MM.1S (cell line): Measurements from ENCODE around the gene VSIG10L2.

Experiments
- DNase-seq: peaks from one replicate; pipeline ENCODE4 v3.0.0-alpha.2; 2015
- H2AFZ ChIP-seq: fragments of 300-600 bp; sonication (generic); 2 replicates; pipeline ENCODE4 v1.6.0; 2016; ENCODE audit warnings: antibody characterized with exemption, low read length
- H3F3A ChIP-seq: fragments of 300-600 bp; sonication (generic); 2 replicates; pipeline ENCODE4 v1.6.1; 2016; ENCODE audit warnings: mild to moderate bottlenecking, antibody characterized with exemption, low read length, moderate library complexity, mixed read lengths; ENCODE audit not compliant: insufficient read depth
- H3K27ac ChIP-seq: fragments of 300-600 bp; sonication (generic); 2 replicates; pipeline ENCODE4 v1.5.1; 2016; ENCODE audit warnings: mild to moderate bottlenecking, low read length
- H3K27me3 ChIP-seq: fragments of 300-600 bp; sonication (generic); replicated peaks from 2 replicates; pipeline ENCODE4 v1.6.0; 2016; ENCODE audit warnings: low read length; ENCODE audit not compliant: insufficient read depth
- H3K36me3 ChIP-seq: fragments of 300-600 bp; sonication (generic); replicated peaks from 2 replicates; pipeline ENCODE4 v1.6.1; 2016; ENCODE audit warnings: mild to moderate bottlenecking, low read length, mixed read lengths; ENCODE audit not compliant: insufficient read depth
- H3K4me1 ChIP-seq: fragments of 300-600 bp; sonication (generic); 2 replicates; pipeline ENCODE4 v1.6.1; 2016; ENCODE audit warnings: low read length, mixed read lengths
- H3K4me2 ChIP-seq: fragments of 300-600 bp; sonication (generic); 2 replicates; pipeline ENCODE4 v1.6.0; 2016; ENCODE audit warnings: low read depth, low read length
- H3K4me3 ChIP-seq: fragments of 300-600 bp; sonication (generic); 2 replicates; pipeline ENCODE4 v1.5.1; 2016; ENCODE audit warnings: low read length, mixed read lengths
- H3K79me2 ChIP-seq: fragments of 300-600 bp; sonication (generic); 2 replicates; pipeline ENCODE4 v1.6.1; 2016; ENCODE audit warnings: mixed run types, low read length, mixed read lengths
- H3K9ac ChIP-seq: fragments of 300-600 bp; sonication (generic); 2 replicates; pipeline ENCODE4 v1.6.1; 2016; ENCODE audit warnings: low read length, mixed read lengths
- H3K9me2 ChIP-seq: fragments of 300-600 bp; sonication (generic); replicated peaks from 2 replicates; pipeline ENCODE4 v1.6.1; 2016; ENCODE audit warnings: mild to moderate bottlenecking, low read length, mixed read lengths; ENCODE audit not compliant: insufficient read depth
- H3K9me3 ChIP-seq: fragments of 300-600 bp; sonication (generic); replicated peaks from 2 replicates; pipeline ENCODE4 v1.6.1; 2016; ENCODE audit warnings: mild to moderate bottlenecking, low read length, mixed read lengths; ENCODE audit not compliant: insufficient read depth
- H4K20me1 ChIP-seq: fragments of 300-600 bp; sonication (generic); 2 replicates; pipeline ENCODE4 v1.6.1; 2016; ENCODE audit warnings: mild to moderate bottlenecking, low read length, moderate library complexity, mixed read lengths; ENCODE audit not compliant: insufficient read depth
- EZH2 ChIP-seq: fragments of 300-600 bp; sonication (generic); optimal IDR thresholded peaks from 2 replicates; pipeline ENCODE3; 2017; ENCODE audit warnings: low read depth, mild to moderate bottlenecking, antibody characterized with exemption, low read length, mixed read lengths
- EZH2phosphoT487 ChIP-seq: fragments of 300-600 bp; sonication (generic); IDR thresholded peaks from 2 replicates; pipeline ENCODE4 v1.6.1; 2018; ENCODE audit warnings: antibody characterized with exemption, low read length
- TF ChIP-seq, protein P1 (sequence below): fragments of 300-600 bp; sonication (generic); IDR thresholded peaks from 2 replicates; pipeline ENCODE4 v1.5.1; 2016; ENCODE audit warnings: antibody characterized with exemption, low read length, mixed read lengths

VSIG10L2 gene

DNA sequence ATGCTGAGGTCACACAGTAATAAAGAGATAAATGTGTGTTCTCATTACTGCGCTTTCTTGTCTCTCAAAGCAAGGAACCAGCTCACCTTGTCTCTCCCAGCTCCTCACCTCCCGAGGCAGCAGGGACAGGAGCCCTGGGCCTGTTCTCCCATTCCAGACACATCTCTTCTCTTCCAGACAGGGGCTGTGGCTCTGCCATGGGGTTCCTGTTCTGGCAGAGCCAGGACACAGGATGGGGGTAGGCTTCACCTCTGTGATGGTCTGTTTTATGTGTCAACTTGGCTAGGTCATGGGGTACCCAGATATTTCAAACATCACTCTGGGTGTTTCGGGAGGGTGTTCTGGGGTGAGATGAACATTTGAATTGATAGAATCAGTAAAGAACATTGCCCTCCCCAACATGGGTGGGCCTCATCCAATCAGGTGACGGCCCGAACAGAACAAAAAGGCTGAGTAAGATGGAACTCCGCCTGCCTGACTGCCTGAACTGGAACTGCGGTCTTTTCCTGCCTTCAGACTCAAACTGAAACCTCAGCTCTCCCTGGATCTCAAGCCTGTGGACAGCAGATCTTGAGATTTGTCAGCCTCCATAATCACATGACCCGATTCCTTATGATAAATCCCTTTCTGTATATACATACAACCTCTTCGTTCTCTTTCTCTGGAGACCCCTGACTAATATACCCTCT lies 2.0 kb upstream of the VSIG10L2 start:
- H3K9ac ChIP-seq, result no peak overlapping the region
- H4K20me1 ChIP-seq, result no peaks in the 10 kb centered on the region
- no peaks in the 10 kb centered on the region for H3F3A ChIP-seq
- no peaks in the 10 kb centered on the region for H3K9me3 ChIP-seq
- TF ChIP-seq EZH2phosphoT487 (no peak), EZH2 (no peak)
- TF ChIP-seq, protein P1, sequence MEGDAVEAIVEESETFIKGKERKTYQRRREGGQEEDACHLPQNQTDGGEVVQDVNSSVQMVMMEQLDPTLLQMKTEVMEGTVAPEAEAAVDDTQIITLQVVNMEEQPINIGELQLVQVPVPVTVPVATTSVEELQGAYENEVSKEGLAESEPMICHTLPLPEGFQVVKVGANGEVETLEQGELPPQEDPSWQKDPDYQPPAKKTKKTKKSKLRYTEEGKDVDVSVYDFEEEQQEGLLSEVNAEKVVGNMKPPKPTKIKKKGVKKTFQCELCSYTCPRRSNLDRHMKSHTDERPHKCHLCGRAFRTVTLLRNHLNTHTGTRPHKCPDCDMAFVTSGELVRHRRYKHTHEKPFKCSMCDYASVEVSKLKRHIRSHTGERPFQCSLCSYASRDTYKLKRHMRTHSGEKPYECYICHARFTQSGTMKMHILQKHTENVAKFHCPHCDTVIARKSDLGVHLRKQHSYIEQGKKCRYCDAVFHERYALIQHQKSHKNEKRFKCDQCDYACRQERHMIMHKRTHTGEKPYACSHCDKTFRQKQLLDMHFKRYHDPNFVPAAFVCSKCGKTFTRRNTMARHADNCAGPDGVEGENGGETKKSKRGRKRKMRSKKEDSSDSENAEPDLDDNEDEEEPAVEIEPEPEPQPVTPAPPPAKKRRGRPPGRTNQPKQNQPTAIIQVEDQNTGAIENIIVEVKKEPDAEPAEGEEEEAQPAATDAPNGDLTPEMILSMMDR, result no peak
- no peak for DNase-seq
- H3K27me3 ChIP-seq, result no peaks in the 10 kb centered on the region
- H3K36me3 ChIP-seq, result no peaks in the 10 kb centered on the region
- no peak overlapping the region for H3K27ac ChIP-seq
- H3K9me2 ChIP-seq, result no peaks in the 10 kb centered on the region
- peaks cover 5% of the 10 kb centered on the region for H3K4me1 ChIP-seq
- H3K79me2 ChIP-seq, result no peaks in the 10 kb centered on the region
- no peak overlapping the region for H3K4me3 ChIP-seq
- H3K4me2 ChIP-seq, result no peak overlapping the region
- H2AFZ ChIP-seq, result no peak overlapping the region

DNA sequence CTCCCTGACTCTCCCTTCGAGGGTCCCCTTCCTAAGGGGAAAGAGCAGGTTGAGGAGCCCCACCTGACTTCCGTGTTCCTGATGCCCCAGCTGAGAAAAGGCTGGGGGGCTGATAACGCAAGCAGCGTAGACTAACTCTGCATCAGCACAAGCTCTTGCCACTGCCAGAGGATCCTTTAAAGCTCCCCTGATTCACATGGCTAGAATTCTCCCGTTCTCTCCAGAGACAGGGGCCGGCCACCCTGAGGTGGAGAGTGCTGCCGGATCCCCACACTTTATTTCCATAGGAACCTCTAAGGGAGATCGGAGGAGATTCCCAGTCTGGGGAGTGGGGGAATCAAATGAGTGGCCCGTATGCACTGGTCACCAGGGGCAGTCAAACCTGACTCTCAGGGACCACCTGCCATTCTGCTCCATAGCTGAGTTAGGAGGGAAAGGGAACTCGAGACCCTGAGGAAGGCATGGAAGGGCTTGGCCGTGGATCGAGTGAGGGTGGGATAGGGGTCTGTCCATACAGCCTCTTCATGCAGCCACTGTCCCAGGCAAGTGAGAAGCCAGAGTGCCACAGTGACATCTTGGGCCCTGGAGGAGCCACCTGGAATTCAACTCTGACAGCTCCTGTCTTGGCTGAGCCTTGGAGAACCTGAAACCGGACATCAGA lies 1.4 kb upstream of the VSIG10L2 start:
- Histone ChIP-seq H3K9me3 (no peaks in the 10 kb centered on the region), H3K36me3 (no peaks in the 10 kb centered on the region), H3K79me2 (no peaks in the 10 kb centered on the region), H2AFZ (no peak overlapping the region), H3K4me3 (no peak overlapping the region), H3K27me3 (no peaks in the 10 kb centered on the region), H3F3A (no peaks in the 10 kb centered on the region), H3K9me2 (no peaks in the 10 kb centered on the region), H3K4me2 (no peak overlapping the region), H3K9ac (no peak overlapping the region), H3K4me1 (peaks cover 5% of the 10 kb centered on the region), H3K27ac (no peak overlapping the region), H4K20me1 (no peaks in the 10 kb centered on the region)
- no peak for TF ChIP-seq EZH2
- TF ChIP-seq, protein P1, result no peak
- DNase-seq, result no peak

DNA sequence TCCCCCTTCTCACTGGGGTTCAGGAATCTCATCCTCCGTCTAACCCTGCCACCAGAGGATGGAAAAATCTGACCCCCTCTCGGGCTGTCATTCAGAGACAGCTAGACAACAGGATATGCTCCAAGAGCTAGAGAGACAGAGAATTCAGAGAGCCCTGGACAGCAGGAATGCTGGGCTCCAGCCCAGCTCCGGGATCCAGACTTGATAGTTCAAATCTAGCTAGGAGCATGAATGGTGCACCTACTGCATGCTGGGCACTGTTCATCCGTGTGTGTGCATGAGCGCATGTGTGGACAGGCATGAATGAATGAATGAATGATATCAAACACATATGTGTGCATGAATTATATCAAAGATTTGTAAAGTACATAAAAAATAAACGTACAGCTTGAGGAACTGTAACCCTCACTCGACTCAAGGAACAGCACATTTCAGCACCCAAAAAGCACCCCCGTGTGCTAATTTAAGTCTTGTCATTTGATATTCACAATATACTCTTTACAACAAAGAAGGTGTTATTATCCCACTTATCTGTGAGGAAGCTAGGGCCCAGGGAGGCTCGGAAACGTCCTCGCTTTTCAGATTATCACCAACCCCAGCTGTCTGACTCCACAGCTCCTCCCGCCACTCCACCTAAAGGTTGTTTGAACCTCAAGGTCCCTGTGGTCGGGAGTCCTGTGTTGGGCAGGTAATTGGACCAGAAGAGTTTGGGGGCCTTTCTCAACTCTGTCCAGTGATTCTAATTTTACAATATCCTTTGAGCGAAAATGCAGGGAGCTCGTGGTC lies 640 bp upstream of the VSIG10L2 start:
- no peak overlapping the region for H3K4me2 ChIP-seq
- TF ChIP-seq EZH2phosphoT487 (no peak), EZH2 (no peak)
- TF ChIP-seq, protein P1, result no peak

More for the DNA sequence above, 640 bp upstream of the VSIG10L2 start:
- no peaks in the 10 kb centered on the region for H3F3A ChIP-seq
- H3K9me3 ChIP-seq, result no peaks in the 10 kb centered on the region
- H3K27ac ChIP-seq, result no peak overlapping the region
- no peaks in the 10 kb centered on the region for H3K79me2 ChIP-seq
- H2AFZ ChIP-seq, result no peak overlapping the region
- peaks cover 5% of the 10 kb centered on the region for H3K4me1 ChIP-seq
- no peak overlapping the region for H3K9ac ChIP-seq
- no peak for DNase-seq
- H3K36me3 ChIP-seq, result no peaks in the 10 kb centered on the region
- H3K9me2 ChIP-seq, result no peaks in the 10 kb centered on the region
- H4K20me1 ChIP-seq, result no peaks in the 10 kb centered on the region
- H3K4me3 ChIP-seq, result no peak overlapping the region
- H3K27me3 ChIP-seq, result no peaks in the 10 kb centered on the region
